HG02678 (cell line): ENCODE results near the gene KAZN.

Experiments used
- ATAC-seq: cut with Tn5 transposase; IDR thresholded peaks from one replicate; pipeline ENCODE4 v1.9.1; 2021; ENCODE audit warnings: mild to moderate bottlenecking, moderate library complexity; ENCODE audit not compliant: unreplicated experiment

KAZN gene

GRCh38 chr1:15141935-15142539 lies 543.6 kb downstream of the KAZN start:
- no peak for ATAC-seq

DNA sequence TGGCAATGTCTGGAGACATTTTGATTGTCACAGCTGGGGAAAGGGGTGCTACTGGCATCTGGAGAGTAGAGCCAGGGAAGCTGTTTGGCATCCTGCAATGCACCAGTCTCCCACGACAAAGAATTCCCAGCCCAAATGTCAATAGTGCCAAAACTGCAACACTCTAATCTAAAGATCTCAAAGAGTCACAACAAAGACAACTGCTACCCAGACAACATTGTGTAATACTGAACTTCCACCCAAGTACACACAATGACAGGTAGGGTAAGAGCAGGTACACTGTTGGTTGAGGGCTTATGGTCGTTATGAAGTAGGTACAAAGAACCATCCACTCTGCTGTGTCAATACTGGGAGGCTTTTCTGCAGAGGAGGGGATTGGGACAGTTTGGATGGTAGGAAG lies 546.8 kb downstream of the KAZN start:
- ATAC-seq, result no peak

DNA sequence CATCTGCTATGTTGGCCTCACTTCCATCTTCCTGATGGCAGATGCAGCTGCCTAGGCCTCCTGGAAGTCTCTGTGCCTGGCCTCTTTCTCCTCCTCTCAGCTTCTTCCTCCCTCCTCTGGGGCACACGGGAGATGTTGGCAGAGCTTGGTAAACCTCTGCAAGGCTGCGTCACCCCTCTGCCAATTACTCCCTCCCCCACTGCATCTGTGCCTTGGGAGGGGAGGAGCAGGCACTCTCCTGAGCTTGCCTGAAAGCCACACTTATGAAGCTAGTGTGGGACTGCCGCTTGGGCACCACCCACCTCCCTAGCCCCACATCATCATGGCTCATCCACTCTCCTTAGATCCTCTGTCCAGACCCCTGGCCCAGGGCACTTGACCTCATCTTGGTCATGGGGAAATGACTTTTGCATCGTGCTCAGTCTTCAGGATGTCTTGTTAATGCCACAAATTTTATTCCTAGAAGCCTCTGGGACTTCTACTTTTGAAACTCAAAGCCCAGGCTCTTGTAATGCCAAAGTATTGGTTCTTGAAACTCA lies 547.7 kb downstream of the KAZN start:
- no peak for ATAC-seq

GRCh38 chr1:15146971-15147376 lies 548.5 kb downstream of the KAZN start:
- ATAC-seq, result no peak

- no peak for ATAC-seq
These were observed 549.5 kb downstream of the KAZN start for GRCh38 chr1:15148004-15148403.

DNA sequence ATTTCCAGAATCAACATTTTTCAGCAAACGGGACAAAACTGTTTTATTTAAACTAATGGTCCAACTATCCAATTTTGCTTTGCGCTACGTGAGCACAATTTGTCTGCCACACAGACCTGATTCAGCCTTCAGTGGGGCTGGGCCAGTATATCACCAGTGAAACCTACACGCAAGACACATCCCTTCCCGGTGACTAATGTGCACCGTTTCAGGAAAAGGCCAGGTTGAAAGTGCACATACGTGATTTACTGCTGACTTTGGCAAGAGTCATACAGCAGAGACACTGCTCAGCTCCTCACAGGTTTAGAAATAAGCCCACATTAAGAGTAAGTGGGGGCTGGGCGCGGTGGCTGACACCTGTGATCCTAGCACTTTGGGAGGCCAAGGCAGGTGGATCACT lies 550.0 kb downstream of the KAZN start:
- ATAC-seq, result no peak

DNA sequence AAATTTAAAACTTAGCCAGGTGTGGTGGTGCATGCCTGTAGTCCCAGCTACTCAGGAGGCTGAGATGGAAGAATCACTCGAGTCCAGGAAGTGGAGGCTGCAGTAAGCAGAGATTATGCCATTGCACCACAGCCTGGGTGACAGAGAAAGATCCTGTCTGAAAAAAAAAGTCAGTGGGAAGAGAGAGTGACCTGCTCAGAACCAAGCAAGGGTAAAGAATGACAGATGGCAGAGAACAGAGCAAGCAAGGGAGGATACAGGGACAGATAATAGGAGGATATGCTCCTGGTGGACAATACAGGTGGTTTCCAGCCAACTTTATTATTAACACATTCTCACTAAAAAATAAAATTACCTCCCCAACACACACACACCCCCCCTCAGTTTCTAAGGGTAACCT lies 550.5 kb downstream of the KAZN start:
- ATAC-seq, result no peak

DNA sequence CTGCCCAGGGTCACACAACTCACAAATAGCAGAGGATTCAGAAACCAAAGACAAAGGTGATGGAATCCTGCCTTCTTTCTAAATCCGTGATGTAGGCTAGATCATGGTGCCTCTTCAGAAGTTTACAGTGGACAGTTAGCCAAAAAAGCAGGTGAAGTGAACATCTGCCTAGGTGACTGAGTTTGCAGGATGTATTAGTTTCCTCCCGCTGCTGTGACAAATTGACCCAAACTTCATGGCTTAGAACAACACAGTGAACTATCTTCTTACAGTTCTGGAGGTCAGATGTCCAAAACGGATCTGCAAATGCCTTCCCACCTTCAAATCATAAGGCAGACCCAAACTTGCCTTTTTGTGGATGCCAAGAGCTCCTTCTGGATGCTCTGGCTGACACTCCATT lies 551.9 kb downstream of the KAZN start:
- no peak for ATAC-seq

- ATAC-seq, result no peak
These were observed 552.9 kb downstream of the KAZN start for GRCh38 chr1:15151377-15151806.

GRCh38 chr1:15151871-15152270 lies 553.4 kb downstream of the KAZN start:
- no peak for ATAC-seq

DNA sequence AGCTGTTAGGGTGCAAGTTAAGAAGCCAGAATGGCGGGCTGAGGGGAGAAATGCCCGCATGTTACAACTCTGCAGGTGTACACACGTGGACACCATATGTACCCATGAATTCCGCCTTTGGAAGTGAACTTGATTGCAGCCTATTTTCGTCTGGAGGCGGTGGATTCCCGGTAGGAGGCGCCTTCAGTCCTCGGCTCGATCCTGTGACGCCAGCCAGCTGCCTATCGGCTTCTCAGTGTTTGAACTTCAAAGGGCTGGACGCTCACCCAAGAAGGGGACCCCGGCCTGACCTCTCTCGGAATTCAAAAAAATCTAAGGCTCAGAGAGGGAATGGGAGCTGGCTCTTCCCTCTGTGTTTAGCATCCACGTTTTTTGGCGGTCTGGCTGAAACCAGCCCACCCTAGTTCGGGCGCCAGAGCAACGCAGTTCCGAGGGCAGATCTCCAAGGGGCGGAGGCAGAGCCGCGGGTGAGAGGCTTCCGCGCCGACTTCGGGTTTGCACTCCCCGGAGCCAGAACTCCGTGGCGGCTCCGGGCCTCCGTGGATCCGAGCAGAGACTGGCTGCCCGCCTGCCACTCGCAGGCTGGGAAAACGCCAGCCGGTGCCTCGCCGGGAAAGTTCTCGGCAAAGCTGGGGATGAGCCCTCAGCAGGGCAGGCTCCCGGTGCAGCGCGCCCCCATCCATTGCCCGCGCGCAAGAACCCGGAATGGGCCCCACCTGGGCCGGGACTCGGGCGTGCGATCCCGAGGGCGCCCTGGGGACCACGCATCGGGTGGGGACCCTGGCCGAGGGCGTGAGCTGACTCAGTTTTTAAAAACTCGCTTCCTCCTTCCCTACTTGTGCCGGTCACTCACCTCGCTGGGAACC lies 554.1 kb downstream of the KAZN start:
- ATAC-seq, result no peak

- no peak for ATAC-seq
These were observed 554.8 kb downstream of the KAZN start, which contains the start of gene TMEM51 for GRCh38 chr1:15153184-15153841. TSS of gene TMEM51 (plus strand) at chr1:15153747. CDS start at chr1:15215088, 61,341 bp downstream.

GRCh38 chr1:15153842-15154479 lies 555.5 kb downstream of the KAZN start:
- ATAC-seq, result no peak

- no peak for ATAC-seq
These were observed 556.1 kb downstream of the KAZN start for GRCh38 chr1:15154480-15155036.

DNA sequence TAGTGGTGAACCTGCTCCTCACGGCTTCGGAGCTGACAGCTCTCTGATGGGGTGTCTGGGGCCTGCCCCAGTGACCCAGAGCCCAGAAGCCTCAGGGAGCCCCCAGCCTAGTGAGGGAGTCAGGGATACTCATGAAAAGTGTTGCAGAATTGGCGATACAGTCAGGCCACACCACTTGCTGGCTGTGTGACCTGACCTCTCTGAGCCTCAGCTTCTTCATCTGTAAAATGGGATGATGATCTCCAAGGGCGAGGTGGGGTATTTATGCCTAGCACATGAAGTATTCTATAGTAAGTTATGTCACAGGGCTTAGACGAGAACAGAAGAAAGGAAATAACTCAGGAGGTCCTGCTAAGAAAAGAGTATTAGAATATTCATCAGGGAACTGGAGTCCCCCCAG lies 556.7 kb downstream of the KAZN start:
- no peak for ATAC-seq

DNA sequence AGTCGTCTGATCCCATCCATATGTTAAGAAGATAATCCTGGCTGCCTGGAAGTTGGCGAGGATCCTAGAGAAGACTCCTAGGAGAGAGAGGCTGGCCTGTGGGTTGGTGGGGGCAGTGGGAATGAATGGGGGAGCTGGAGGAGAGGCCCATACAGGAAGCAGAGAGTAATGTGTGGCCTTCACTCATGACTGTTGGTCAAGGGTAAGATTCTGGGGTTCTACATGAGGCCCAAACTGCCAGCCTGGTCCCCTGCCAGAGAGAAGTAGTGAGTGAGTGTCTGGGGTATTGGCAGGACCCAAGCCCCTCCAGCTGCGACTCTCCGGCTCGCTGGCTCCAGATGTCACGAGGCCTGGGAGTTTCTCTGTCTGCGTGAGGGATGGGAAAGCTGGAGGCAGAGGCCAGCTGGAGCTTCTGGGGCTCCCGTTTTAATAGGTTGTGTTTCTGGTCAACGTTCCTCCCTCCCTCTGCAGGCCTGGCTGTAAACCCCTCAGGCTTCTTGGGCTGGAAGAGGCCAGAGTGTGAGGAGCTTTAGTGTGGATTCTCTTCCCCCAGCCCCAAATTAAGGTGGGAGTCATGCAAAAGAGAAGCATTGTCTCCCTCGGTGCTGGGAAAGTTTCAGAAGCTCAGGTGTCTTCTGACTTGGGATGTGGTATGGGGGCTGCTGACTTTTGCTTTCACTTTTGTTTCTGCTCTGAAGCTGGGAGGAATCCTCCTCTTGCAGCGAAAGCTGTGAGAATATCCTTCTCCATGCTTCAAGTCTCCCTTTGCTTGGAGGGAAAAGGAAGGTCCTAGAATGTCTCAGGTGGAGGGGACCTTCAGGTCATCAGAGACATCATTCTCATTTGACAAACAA lies 557.6 kb downstream of the KAZN start:
- no peak for ATAC-seq

DNA sequence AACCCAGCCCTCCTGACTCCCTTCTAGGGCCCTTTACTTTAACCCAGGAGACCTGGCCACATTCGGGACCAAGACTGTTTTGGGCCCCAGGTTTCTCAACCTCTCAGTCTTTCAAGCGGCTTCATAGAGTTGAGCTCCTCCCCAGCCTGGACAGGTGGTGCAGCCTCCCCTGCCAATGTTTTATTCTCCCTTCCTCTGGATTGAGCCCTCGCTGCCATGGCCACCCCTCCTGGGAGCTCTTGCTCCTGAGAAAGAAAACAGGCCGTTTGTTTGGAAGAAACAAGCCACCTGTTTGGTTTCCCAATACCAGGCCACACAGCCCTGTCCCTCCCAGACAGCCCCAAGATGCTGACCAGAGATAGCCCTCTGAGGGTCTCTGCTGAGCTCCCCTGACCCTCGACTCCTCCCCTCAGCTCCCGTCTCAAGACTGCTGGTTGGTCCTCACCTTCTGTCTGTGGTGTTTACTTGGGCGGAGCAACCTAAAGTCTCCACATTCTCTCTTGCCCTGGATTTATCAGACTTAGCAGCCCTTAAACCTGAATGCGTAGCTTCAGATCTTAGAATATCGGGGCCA lies 558.4 kb downstream of the KAZN start:
- no peak for ATAC-seq

DNA sequence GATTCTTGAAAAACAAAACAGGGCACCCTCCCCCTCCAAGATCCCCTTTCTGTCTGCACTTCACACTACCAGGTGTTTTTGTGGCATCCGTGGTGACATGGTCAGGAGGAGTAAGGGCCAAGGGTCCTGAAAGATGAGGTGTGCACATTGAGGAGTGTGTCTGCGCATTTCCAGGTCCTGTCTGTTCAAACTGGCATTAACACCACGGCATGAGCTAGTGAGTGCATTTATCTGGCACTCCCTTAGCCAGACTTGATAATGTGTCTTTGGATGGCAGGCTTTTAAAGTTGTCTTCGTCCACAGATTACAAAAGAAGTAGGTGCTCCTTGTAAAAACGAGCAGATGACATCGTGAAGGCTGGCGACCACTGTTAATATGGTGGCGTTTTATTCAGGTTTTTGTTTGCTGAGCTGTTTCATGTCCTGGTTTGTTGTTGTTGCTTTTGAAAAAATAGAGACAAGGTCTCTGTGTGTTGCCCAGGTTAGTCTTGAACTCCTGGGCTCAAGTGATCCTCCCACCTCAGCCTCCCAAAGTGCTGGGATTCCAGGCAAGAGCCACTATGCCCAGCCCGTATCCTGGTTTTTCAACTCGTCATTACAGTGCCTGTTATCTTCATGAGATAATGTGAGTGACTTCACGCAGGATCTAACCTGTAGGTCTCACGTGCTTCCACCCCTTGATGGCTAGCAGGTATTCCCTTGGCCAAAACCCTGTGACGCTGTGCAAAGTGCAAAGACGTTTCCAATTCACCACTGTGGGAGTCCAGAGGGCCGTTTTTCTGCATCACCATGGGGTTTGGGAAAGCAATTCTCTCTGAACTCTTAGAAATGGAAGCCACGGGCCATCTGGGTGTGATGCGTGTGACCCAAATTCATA lies 559.3 kb downstream of the KAZN start:
- no peak for ATAC-seq
